ENCODE measurements around the gene SMIM44. TPM values are rescaled to one million over a fixed set of nuclear protein-coding genes. Genes with fewer than 3 reads are reported as not detected.

Gene SMIM44
- total RNA-seq, 1 experiment from 2014 or later: not detected

DNA sequence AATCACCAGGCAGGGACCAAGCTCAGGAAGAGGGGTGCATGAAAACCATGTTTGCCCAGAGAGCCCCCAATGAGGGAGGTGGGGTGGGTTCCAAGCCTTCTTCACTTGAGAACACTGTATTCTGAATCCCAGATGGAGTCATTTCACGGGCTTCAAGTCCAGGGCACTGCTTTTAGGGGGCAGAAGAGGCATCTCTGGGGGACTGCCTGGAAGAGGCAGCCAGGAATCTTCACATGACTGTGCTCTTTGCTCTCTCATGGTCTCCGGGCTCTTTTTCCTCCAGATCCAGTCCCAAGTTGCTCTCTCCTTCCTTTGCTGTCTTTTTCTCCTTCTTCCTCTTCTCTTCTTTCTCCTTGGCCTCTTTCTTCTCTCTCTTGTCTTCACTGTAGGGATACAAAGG, 8.6 kb downstream of the SMIM44 start:
- Histone ChIP-seq H3K23me2 (ENCODE audit: insufficient read length, low read depth, low read length, poor library complexity, severe bottlenecking) (peaks cover 4% of the 10 kb centered on the region), H3K56ac (ENCODE audit: insufficient read length, low read depth, low read length) (no peak overlapping the region), H2AK5ac (ENCODE audit: insufficient read length, low read length) (no peak overlapping the region), H3K9me3 (ENCODE audit: control insufficient read depth, low read depth, low read length) (no peaks in the 10 kb centered on the region), H3K23ac (ENCODE audit: insufficient read length, low read depth, low read length) (no peak overlapping the region), H4K20me1 (ENCODE audit: control insufficient read depth, insufficient read depth, insufficient read length) (no peaks in the 10 kb centered on the region), H3T11ph (ENCODE audit: low read length) (no peak overlapping the region), H3K79me2 (ENCODE audit: insufficient read depth, low read length) (no peaks in the 10 kb centered on the region), H3K79me1 (ENCODE audit: insufficient read depth, low read depth, low read length, poor library complexity, severe bottlenecking) (no peaks in the 10 kb centered on the region), H3K4ac (ENCODE audit: low read depth, low read length) (no peak overlapping the region), H3K27me3 (ENCODE audit: insufficient read depth, low read length) (peaks cover 3% of the 10 kb centered on the region; the same call in 1 of the 2 replicates), H3K18ac (ENCODE audit: insufficient read length, low read depth, low read length) (no peak overlapping the region), H2AFZ (ENCODE audit: low read length) (no peak overlapping the region), H4K91ac (ENCODE audit: insufficient read length, low read depth, low read length) (no peak overlapping the region), H3K27ac (ENCODE audit: insufficient read length, low read depth, low read length) (no peak overlapping the region), H2BK20ac (ENCODE audit: low read depth, low read length, poor library complexity, severe bottlenecking) (no peak overlapping the region), H4K5ac (ENCODE audit: insufficient read length, low read depth, low read length) (no peak overlapping the region), H3K9ac (ENCODE audit: extremely low read depth, insufficient read length, low read length) (no peak overlapping the region), H4K8ac (replicated peaks; ENCODE audit: insufficient read length, low read depth, low read length) (no peak overlapping the region), H2BK120ac (ENCODE audit: low read depth, low read length, poor library complexity, severe bottlenecking) (no peak overlapping the region), H3K4me1 (ENCODE audit: insufficient read depth, low read length) (no peaks in the 10 kb centered on the region), H3K4me2 (ENCODE audit: insufficient read depth, insufficient read length, low read length) (no peak overlapping the region), H3K14ac (ENCODE audit: insufficient read depth, low read length) (no peak overlapping the region), H2BK15ac (ENCODE audit: low read depth, low read length) (no peak overlapping the region), H2BK5ac (ENCODE audit: insufficient read length, low read length) (no peak overlapping the region), H2BK12ac (ENCODE audit: insufficient read length, low read depth, low read length) (no peak overlapping the region)
- H3K27ac Mint-ChIP-seq: no peak overlapping the region
- TF ChIP-seq, protein P1, sequence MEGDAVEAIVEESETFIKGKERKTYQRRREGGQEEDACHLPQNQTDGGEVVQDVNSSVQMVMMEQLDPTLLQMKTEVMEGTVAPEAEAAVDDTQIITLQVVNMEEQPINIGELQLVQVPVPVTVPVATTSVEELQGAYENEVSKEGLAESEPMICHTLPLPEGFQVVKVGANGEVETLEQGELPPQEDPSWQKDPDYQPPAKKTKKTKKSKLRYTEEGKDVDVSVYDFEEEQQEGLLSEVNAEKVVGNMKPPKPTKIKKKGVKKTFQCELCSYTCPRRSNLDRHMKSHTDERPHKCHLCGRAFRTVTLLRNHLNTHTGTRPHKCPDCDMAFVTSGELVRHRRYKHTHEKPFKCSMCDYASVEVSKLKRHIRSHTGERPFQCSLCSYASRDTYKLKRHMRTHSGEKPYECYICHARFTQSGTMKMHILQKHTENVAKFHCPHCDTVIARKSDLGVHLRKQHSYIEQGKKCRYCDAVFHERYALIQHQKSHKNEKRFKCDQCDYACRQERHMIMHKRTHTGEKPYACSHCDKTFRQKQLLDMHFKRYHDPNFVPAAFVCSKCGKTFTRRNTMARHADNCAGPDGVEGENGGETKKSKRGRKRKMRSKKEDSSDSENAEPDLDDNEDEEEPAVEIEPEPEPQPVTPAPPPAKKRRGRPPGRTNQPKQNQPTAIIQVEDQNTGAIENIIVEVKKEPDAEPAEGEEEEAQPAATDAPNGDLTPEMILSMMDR (conservative IDR thresholded peaks at IDR 0.05): no peak
- H3K4me3 Mint-ChIP-seq: no peak overlapping the region
- DNase-seq: no peak
- peaks cover 3 to 7% of the 10 kb centered on the region in 2 experiments; a peak in 3 of 4 replicates for H3K4me1 Mint-ChIP-seq
- no peaks in the 10 kb centered on the region; a peak in 1 of 7 replicates for H3K36me3 Mint-ChIP-seq (ENCODE audit: insufficient read depth in 1 of 3, low read depth in 3 of 3)
- WGBS (ENCODE audit: extremely low coverage, insufficient read length, low lambda C conversion rate): no CpG with 5 or more reads among the region's 2 CpGs
- 0 out of 5 replicates have a peak, but pooled peaks cover 0 to 8% of the 10 kb centered on the region in 2 experiments for H3K9me3 Mint-ChIP-seq
- H3K27me3 Mint-ChIP-seq (ENCODE audit: low read depth): peaks cover 26% of the 10 kb centered on the region
